Activated B cell treated with CpG ODN at 0.5 μM for 24 hours (primary cell): ENCODE measurements around the gene LDLRAD4. TPM values are rescaled to one million over a fixed set of nuclear protein-coding genes. Genes with fewer than 3 reads are reported as not detected.

ENCODE experiments used
- ATAC-seq: fragments of 200-7000 bp; cut with Tn5 transposase; one replicate; pipeline ENCODE4 v1.10.0; 2021; ENCODE audit warnings: low read depth, mild to moderate bottlenecking, moderate library complexity
- CTCF ChIA-PET: fragments of 350-600 bp; sonication (Branson Sonifier 250); formaldehyde crosslinking; loops from one replicate; lab custom pipeline; 2021; ENCODE audit warnings: antibody characterized with exemption; lab: Charles Lee
- POLR2A ChIA-PET: fragments of 350-600 bp; sonication (Branson Sonifier 250); formaldehyde crosslinking; loops from one replicate; lab custom pipeline; 2021; ENCODE audit warnings: antibody characterized with exemption; lab: Charles Lee
- DNase-seq: peaks from one replicate; pipeline ENCODE4 v3.0.0; 2022
- H3K27ac Mint-ChIP-seq: one replicate; pipeline ENCODE4 v1.8.0; 2020; ENCODE audit warnings: mixed read lengths
- H3K27me3 Mint-ChIP-seq: one replicate; pipeline ENCODE4 v1.8.0; 2021; ENCODE audit warnings: mixed read lengths
- H3K36me3 Mint-ChIP-seq: one replicate; pipeline ENCODE4 v1.8.0; 2021; ENCODE audit warnings: low read depth, mixed read lengths
- H3K4me1 Mint-ChIP-seq: one replicate; pipeline ENCODE4 v1.8.0; 2021; ENCODE audit warnings: mixed read lengths
- H3K4me3 Mint-ChIP-seq: one replicate; pipeline ENCODE4 v1.8.0; 2020; ENCODE audit warnings: mild to moderate bottlenecking, mixed read lengths
- H3K9me3 Mint-ChIP-seq: one replicate; pipeline ENCODE4 v1.8.0; 2020; ENCODE audit warnings: mixed read lengths
- intact Hi-C: fragments of 100-400 bp; cut with micrococcal nuclease; formaldehyde crosslinking; loops from one replicate; pipeline ENCODE4 v1.15.1; 2024
- total RNA-seq: library from RNA; stranded (reverse); gene quantifications from 2 replicates; pipeline ENCODE4 v1.2.3, GENCODE V29; 2022
- TF ChIP-seq, protein P1 (sequence below): fragments of 200-600 bp; IDR thresholded peaks from one replicate; pipeline ENCODE4 v1.8.0; 2022; ENCODE audit warnings: antibody characterized with exemption, mild to moderate bottlenecking

Gene LDLRAD4
- total RNA-seq, 1 donor from 2014 or later: 66.9 TPM

DNA sequence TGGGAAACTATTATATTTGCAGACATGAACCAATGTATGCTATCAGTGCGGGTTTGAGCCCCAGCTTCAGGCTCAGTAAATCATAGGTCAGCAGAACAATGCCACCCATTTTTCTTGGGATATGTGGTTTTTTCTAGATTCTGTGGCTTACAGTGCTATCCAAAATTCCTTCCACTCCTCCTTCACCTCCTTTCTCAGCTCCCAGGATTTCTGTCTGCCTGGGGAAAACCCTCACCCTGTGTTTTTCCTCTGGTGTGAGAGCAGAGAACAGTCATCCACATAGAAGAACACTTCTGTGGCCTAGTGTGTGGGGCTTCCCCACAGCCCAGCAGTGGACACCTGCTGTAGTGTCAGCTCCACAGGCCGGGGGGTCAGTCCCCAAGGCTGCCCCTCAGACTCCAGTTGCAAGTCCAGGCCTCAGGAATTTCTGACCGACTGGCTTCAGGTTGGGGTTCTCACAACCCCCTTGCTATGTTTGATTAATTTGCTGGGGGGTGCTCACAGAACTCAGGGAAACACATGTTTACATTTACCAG lies 238.2 kb downstream of the LDLRAD4 start:
- POLR2A ChIA-PET: no interaction called here
- no peak overlapping the region for H3K4me3 Mint-ChIP-seq

DNA sequence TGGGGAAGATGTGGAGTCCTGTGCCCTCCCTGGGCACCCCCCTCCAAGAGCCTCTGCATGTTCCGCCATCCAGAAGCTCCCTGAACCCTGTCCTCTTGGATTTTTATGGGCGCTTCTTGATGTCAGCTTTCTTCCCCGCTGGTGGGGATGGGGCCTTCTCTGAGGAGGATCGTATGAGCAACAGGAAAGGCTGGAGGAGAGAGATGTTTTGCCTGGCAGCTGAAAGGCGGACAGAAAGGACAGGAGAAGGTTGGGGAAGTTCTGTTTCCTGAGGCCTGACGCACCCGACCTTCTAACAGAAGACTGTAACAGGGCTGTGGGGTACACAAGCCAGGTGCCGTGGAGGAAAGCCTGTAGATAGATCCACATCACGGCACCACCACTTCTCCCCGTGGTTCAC lies 238.8 kb downstream of the LDLRAD4 start:
- Mint-ChIP-seq H3K27ac (no peak overlapping the region), H3K4me1 (peaks cover 11% of the 10 kb centered on the region), H3K9me3 (no peaks in the 10 kb centered on the region), H3K36me3 (no peaks in the 10 kb centered on the region), H3K27me3 (peaks cover 21% of the 10 kb centered on the region), H3K4me3 (no peak overlapping the region)
- intact Hi-C loops: no loop called here
- ChIA-PET POLR2A (no interaction called here), CTCF (no interaction called here)
- TF ChIP-seq, protein P1, sequence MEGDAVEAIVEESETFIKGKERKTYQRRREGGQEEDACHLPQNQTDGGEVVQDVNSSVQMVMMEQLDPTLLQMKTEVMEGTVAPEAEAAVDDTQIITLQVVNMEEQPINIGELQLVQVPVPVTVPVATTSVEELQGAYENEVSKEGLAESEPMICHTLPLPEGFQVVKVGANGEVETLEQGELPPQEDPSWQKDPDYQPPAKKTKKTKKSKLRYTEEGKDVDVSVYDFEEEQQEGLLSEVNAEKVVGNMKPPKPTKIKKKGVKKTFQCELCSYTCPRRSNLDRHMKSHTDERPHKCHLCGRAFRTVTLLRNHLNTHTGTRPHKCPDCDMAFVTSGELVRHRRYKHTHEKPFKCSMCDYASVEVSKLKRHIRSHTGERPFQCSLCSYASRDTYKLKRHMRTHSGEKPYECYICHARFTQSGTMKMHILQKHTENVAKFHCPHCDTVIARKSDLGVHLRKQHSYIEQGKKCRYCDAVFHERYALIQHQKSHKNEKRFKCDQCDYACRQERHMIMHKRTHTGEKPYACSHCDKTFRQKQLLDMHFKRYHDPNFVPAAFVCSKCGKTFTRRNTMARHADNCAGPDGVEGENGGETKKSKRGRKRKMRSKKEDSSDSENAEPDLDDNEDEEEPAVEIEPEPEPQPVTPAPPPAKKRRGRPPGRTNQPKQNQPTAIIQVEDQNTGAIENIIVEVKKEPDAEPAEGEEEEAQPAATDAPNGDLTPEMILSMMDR: no peak
- ATAC-seq (no peak), DNase-seq (no peak)

More for the DNA sequence above, 238.2 kb downstream of the LDLRAD4 start:
- Mint-ChIP-seq H3K36me3 (no peaks in the 10 kb centered on the region), H3K4me1 (peaks cover 11% of the 10 kb centered on the region), H3K27me3 (peaks cover 21% of the 10 kb centered on the region), H3K27ac (no peak overlapping the region), H3K9me3 (no peaks in the 10 kb centered on the region)
- ATAC-seq (no peak), DNase-seq (no peak)
- intact Hi-C loops: no loop called here
- TF ChIP-seq, protein P1: no peak
- CTCF ChIA-PET: no interaction called here

DNA sequence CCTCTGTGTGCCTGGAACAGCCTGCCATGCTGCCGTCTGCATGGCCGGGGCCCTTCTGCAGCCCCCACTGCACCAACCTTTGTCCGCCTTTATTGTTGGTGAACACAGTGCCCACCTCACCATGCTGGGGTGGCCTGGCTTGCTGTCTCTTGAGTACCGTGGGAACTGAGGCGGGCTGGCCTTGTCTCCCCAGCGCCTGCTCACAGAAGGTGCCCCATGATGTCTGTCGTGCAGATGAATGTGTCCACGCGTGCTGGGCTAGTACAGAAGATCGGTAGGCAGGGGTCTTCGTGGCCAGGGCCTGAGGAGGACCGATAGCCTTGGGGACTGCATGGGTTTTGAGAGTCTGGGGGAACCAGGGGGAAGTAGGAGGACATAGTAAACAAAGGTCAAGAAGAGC lies 242.4 kb downstream of the LDLRAD4 start:
- Mint-ChIP-seq H3K4me3 (no peak overlapping the region), H3K27me3 (peaks cover 15% of the 10 kb centered on the region), H3K9me3 (no peaks in the 10 kb centered on the region), H3K36me3 (peaks cover 6% of the 10 kb centered on the region), H3K27ac (no peak overlapping the region), H3K4me1 (peaks cover 34% of the 10 kb centered on the region)
- intact Hi-C loops: loop anchor here (5.0 kb wide), 1 partner anchor 266 kb away; the partner anchor contains the start of genes FAM210A and RNMT
- ChIA-PET POLR2A (no interaction called here), CTCF (no interaction called here)
- TF ChIP-seq, protein P1: no peak
- no peak for DNase-seq
- no peak for ATAC-seq

DNA sequence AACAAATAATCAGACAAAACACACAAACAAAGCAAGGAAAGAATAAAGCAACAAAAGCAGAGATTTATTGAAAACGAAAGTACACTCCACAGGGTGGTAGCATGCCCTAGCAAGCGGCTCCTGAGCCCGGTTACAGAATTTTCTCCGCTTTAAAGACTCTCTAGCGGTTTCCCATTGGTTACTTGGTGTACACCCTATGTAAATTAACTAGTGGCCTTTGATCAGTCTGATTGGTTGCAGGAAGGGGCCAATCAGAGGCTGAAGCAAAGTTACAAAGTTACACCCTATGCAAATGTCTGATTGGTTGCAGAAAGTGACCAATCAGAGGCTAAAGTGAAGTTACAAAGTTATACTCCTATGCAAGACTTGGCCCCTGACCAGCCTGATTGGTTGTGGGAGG lies 242.9 kb downstream of the LDLRAD4 start:
- POLR2A ChIA-PET: no interaction called here
- no peak for DNase-seq
- Mint-ChIP-seq H3K4me1 (peaks cover 31% of the 10 kb centered on the region), H3K27me3 (peaks cover 12% of the 10 kb centered on the region), H3K36me3 (peaks cover 7% of the 10 kb centered on the region), H3K27ac (no peak overlapping the region), H3K9me3 (no peaks in the 10 kb centered on the region), H3K4me3 (no peak overlapping the region)
- TF ChIP-seq, protein P1: no peak
- intact Hi-C loops: loop anchor here (5.0 kb wide), 1 partner anchor 266 kb away; the partner anchor contains the start of genes FAM210A and RNMT
- ATAC-seq: no peak
- CTCF ChIA-PET: no interaction called here

DNA sequence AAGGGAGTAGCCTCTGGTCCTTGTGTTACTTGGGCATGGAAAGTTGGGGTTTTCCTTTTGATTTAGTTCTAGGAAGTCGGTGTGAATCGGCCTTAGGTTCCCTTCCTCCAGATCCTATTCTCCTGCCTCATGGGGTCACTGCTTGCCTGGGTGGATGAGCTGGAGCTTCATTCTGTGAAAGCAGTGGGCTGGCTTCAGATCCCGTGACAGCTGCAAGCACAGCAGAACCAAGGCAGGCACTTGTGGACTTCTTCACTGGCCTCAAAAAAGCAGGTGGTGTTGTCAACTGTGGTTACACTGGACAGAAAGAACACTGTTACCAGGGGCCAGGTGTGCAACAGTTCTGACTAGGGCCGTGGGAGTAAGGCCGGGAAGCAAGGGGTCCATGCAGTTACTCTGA lies 243.4 kb downstream of the LDLRAD4 start:
- TF ChIP-seq, protein P1: no peak
- ATAC-seq (no peak), DNase-seq (no peak)
- intact Hi-C loops: loop anchor here (5.0 kb wide), 1 partner anchor 265 kb away; the partner anchor contains the start of genes FAM210A and RNMT
- peaks cover 11% of the 10 kb centered on the region for H3K36me3 Mint-ChIP-seq
- ChIA-PET CTCF (no interaction called here), POLR2A (no interaction called here)
- peaks cover 2% of the 10 kb centered on the region for H3K9me3 Mint-ChIP-seq
- no peak overlapping the region for H3K4me3 Mint-ChIP-seq
- peaks cover 9% of the 10 kb centered on the region for H3K27me3 Mint-ChIP-seq
- no peak overlapping the region for H3K27ac Mint-ChIP-seq
- H3K4me1 Mint-ChIP-seq: peaks cover 31% of the 10 kb centered on the region
